ENCODE data around the gene KLHL35. TPM values are rescaled to one million over a fixed set of nuclear protein-coding genes. Genes with fewer than 3 reads are reported as not detected.

Gene KLHL35
- total RNA-seq, 2 donors from 2014 or later, result 0.50 to 0.67 TPM

- intact Hi-C loops (cut with DNase I), result no loop called here
- Histone ChIP-seq H3K4me1 (no peaks in the 10 kb centered on the region), H3K9me3 (no peaks in the 10 kb centered on the region), H3K4me3 (no peak overlapping the region), H3K27me3 (peaks cover 16% of the 10 kb centered on the region), H3K27ac (no peak overlapping the region), H3K9ac (ENCODE audit: low read depth in 2 of 2, low read length in 2 of 2) (no peak overlapping the region), H3K36me3 (no peaks in the 10 kb centered on the region)
- no peak for TF ChIP-seq CTCF (IDR thresholded peaks at IDR 0.05)
- DNase-seq, result no peak
Observed at GRCh38 chr11:75436806-75437205, 3.8 kb upstream of the KLHL35 start.

DNA sequence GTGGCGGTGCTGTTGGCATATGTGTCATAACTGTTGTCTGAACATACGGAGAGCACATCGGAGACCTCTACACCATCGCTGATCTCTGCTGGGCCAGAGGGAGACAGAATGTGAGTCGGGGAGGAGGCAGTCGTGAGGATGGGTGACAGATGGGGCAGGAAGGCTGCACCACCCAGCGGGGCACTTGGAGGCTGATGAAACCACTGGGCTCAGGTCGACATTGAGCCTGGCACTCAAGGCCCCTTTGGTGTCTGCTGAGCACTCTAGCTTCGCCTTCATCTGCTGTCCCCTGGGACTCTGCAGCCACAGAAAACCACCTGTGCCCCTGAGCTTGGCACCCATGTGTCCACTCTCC lies 2.5 kb upstream of the KLHL35 start:
- no peak for TF ChIP-seq CTCF (IDR thresholded peaks at IDR 0.05)
- no peaks in the 10 kb centered on the region for H3K36me3 ChIP-seq

GRCh38 chr11:75434886-75435570 lies 2.0 kb upstream of the KLHL35 start:
- H3K36me3 ChIP-seq, result no peaks in the 10 kb centered on the region
- H3K27ac ChIP-seq, result no peak overlapping the region
- no peaks in the 10 kb centered on the region for H3K9me3 ChIP-seq
- no peak for TF ChIP-seq CTCF (IDR thresholded peaks at IDR 0.05)
- H3K27me3 ChIP-seq, result peaks cover 30% of the 10 kb centered on the region
- peaks cover 10% of the 10 kb centered on the region for H3K4me1 ChIP-seq
- no peak for DNase-seq
- intact Hi-C loops (cut with DNase I), result no loop called here
- H3K4me3 ChIP-seq, result no peak overlapping the region
- H3K9ac ChIP-seq (ENCODE audit: low read depth in 2 of 2, low read length in 2 of 2), result no peak overlapping the region

More for the DNA sequence above, 2.5 kb upstream of the KLHL35 start:
- H3K4me1 ChIP-seq, result peaks cover 9% of the 10 kb centered on the region
- DNase-seq, result no peak
- H3K4me3 ChIP-seq, result no peak overlapping the region
- H3K27me3 ChIP-seq, result peaks cover 28% of the 10 kb centered on the region
- no peaks in the 10 kb centered on the region for H3K9me3 ChIP-seq
- intact Hi-C loops (cut with DNase I), result no loop called here
- no peak overlapping the region for H3K9ac ChIP-seq (ENCODE audit: low read depth in 2 of 2, low read length in 2 of 2)
- no peak overlapping the region for H3K27ac ChIP-seq

GRCh38 chr11:75434051-75434450 lies 1.0 kb upstream of the KLHL35 start:
- no peak for DNase-seq
- no peak for TF ChIP-seq CTCF (IDR thresholded peaks at IDR 0.05)
- intact Hi-C loops (cut with DNase I), result no loop called here
- H3K27ac ChIP-seq, result no peak overlapping the region
- no peak overlapping the region for H3K9ac ChIP-seq (ENCODE audit: low read depth in 2 of 2, low read length in 2 of 2)
- H3K27me3 ChIP-seq, result peaks cover 37% of the 10 kb centered on the region
- peaks cover 10% of the 10 kb centered on the region for H3K4me1 ChIP-seq
- no peak overlapping the region for H3K4me3 ChIP-seq
- no peaks in the 10 kb centered on the region for H3K36me3 ChIP-seq
- no peaks in the 10 kb centered on the region for H3K9me3 ChIP-seq

DNA sequence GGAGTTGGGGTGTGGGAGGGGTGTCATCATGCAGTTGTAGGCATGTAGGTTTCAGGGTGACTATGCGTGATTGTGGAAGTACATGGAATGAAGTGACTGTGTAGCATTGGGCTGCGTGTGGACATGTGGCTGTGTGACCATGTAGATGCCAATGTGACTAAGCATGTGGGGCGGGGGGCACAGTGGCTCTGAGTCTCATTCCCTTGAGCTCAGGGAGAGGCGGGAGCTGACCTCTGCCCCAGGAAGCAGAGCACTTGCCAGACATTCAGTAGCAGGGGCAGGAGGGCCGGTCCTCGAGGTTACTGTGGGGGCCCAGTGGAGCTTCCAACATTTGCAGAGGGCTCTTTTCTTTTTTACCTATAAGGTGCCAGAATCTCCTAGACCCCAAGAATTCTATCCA lies 440 bp upstream of the KLHL35 start:
- Histone ChIP-seq H3K36me3 (no peaks in the 10 kb centered on the region), H3K4me3 (no peak overlapping the region), H3K9me3 (no peaks in the 10 kb centered on the region), H3K27me3 (peaks cover 38% of the 10 kb centered on the region), H3K4me1 (peaks cover 10% of the 10 kb centered on the region), H3K27ac (no peak overlapping the region), H3K9ac (ENCODE audit: low read depth in 2 of 2, low read length in 2 of 2) (no peak overlapping the region)
- DNase-seq, result no peak
- intact Hi-C loops (cut with DNase I), result no loop called here
- TF ChIP-seq CTCF (IDR thresholded peaks at IDR 0.05), result no peak
